Keratinocyte (primary cell): ENCODE measurements around the gene TLDC2.

Experiments used
- EZH2 ChIP-seq: IDR thresholded peaks from one replicate; pipeline ENCODE4 v1.6.1; 2012; ENCODE audit warnings: inconsistent platforms, mild to moderate bottlenecking, low read length, moderate library complexity
- TF ChIP-seq, protein P1 (sequence below), 3 experiments: IDR thresholded peaks in 1 of 3; conservative IDR thresholded peaks in 1 of 3; optimal IDR thresholded peaks in 1 of 3; 2 replicates in 2 of 3; 3 replicates in 1 of 3; pipeline versions ENCODE3 to v1.5.1; 2011; ENCODE audit warnings: low read length in 3 of 3, mild to moderate bottlenecking in 3 of 3, moderate library complexity in 2 of 3, control low read depth in 1 of 3, inconsistent platforms in 1 of 3; ENCODE audit not compliant: insufficient read depth in 2 of 3; ENCODE audit errors: extremely low read depth in 1 of 3

DNA sequence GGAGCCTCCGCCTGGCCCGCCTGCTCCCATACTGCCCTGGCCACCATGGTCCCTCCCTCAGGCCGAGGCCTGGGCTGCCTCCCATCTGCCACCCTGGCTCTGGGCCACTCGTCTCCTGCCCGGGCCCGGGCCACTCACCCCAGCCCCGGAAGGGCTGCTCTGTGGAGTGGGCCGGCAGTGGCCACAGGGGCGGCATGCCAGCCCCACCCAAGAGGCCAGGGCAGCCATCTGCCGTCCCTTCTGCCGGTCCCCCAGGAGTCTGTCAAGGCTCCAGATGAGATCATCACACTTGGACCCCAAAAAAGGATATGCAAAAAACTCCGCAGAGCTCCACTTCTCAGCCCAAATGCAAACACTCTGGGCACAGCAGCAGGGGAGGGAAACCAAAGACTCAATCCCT is 23.8 kb upstream of the TLDC2 start:
- TF ChIP-seq, protein P1, sequence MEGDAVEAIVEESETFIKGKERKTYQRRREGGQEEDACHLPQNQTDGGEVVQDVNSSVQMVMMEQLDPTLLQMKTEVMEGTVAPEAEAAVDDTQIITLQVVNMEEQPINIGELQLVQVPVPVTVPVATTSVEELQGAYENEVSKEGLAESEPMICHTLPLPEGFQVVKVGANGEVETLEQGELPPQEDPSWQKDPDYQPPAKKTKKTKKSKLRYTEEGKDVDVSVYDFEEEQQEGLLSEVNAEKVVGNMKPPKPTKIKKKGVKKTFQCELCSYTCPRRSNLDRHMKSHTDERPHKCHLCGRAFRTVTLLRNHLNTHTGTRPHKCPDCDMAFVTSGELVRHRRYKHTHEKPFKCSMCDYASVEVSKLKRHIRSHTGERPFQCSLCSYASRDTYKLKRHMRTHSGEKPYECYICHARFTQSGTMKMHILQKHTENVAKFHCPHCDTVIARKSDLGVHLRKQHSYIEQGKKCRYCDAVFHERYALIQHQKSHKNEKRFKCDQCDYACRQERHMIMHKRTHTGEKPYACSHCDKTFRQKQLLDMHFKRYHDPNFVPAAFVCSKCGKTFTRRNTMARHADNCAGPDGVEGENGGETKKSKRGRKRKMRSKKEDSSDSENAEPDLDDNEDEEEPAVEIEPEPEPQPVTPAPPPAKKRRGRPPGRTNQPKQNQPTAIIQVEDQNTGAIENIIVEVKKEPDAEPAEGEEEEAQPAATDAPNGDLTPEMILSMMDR (optimal IDR thresholded peaks at IDR 0.05 in 1 of 3, IDR thresholded peaks at IDR 0.05 in 1 of 3, conservative IDR thresholded peaks at IDR 0.05 in 1 of 3; ENCODE audit: extremely low read depth in 1 of 3, insufficient read depth in 2 of 3, low read length in 3 of 3) = no peak
- TF ChIP-seq EZH2 = no peak
